Mammary epithelial cell (primary cell): ENCODE data around the gene AUTS2.

Experiments
- EZH2 ChIP-seq: IDR thresholded peaks from 2 replicates; pipeline ENCODE4 v1.6.1; 2012; ENCODE audit warnings: low read length, inconsistent platforms, borderline replicate concordance
- TF ChIP-seq, protein P1 (sequence below), 2 donors: IDR thresholded peaks in 1 of 2; conservative IDR thresholded peaks in 1 of 2; 2 replicates each; pipeline ENCODE4 v1.5.1; 2011 to 2012; ENCODE audit warnings: inconsistent platforms in 2 of 2, low read length in 2 of 2, mild to moderate bottlenecking in 2 of 2, control low read depth in 1 of 2, low read depth in 1 of 2; ENCODE audit not compliant: insufficient read depth in 1 of 2; ENCODE audit errors: extremely low read depth in 1 of 2

DNA sequence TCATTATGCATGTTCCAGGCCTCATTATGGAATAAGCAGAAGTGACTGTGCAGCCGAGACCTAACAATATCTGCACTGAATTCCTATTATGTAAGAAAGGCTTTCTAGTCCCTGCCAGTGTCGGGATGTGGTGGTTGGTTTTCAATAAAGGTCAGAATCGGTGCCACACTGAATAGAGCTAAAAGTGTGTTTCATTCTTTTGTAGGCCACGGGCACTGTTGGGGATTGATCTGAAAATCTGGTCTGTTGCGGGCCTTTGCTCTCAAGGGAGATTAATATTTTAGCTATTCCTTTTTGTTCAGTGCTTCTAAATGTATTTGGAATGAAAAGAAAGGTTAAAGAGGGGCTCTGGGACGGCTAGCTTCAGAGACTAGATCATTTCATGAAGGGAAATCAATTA is 974.3 kb downstream of the AUTS2 start:
- TF ChIP-seq, protein P1, sequence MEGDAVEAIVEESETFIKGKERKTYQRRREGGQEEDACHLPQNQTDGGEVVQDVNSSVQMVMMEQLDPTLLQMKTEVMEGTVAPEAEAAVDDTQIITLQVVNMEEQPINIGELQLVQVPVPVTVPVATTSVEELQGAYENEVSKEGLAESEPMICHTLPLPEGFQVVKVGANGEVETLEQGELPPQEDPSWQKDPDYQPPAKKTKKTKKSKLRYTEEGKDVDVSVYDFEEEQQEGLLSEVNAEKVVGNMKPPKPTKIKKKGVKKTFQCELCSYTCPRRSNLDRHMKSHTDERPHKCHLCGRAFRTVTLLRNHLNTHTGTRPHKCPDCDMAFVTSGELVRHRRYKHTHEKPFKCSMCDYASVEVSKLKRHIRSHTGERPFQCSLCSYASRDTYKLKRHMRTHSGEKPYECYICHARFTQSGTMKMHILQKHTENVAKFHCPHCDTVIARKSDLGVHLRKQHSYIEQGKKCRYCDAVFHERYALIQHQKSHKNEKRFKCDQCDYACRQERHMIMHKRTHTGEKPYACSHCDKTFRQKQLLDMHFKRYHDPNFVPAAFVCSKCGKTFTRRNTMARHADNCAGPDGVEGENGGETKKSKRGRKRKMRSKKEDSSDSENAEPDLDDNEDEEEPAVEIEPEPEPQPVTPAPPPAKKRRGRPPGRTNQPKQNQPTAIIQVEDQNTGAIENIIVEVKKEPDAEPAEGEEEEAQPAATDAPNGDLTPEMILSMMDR (conservative IDR thresholded peaks at IDR 0.05 in 1 of 2, IDR thresholded peaks at IDR 0.05 in 1 of 2; ENCODE audit: extremely low read depth in 1 of 2, insufficient read depth in 1 of 2, low read depth in 1 of 2, low read length in 2 of 2), result no peak
- no peak for TF ChIP-seq EZH2
